T1000 (cell line): ENCODE results near the gene PRKAR2A.

Experiments used
- DNase-seq: peaks from one replicate; lab custom pipeline; 2025; ENCODE audit warnings: mixed read lengths; lab: John Stamatoyannopoulos, UW

PRKAR2A gene

DNA sequence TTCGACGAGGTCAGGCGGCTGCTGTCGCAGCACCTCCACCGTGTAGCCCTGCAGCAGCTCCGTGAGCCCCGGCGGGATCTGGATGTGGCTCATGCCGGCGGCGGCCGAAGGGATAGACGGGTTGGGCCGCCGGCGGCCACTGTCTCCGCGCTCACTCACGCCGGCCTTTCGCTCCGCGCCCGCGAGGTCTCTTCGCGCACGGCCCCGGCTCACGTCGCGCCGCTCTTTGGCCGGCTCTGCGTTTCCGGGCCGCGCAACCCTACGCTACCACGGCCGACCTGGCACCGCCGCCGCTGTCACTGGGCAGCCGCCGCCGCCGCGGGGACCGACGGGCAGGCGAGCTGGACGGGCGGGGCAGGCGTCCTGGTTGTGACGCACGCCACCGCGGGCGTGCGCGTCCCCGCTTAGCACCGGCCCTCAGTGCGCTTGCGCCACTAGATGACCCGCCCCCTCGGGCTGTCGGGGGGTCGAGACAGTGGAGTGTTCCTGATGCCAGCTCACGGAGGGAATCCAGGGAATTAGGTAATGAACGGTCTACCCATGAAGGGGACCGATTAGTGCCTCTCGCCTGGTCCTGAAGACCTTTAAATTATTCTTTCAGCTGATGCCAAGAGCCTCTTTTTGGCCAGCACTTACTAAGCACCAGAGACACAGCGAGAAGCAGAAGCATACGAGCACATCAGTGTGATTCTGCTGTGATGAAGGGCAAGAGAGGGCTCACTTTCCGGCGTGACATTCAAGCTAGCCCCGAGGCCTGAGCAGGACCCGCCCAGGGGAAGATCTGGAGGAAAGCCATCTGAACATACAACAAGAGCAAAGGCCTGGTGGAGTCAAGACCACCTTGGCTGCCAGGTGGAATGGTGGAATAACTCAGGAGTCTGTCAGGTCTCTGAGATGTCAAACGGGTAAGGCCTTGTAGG, at the start of gene PRKAR2A:
Gene PRKAR2A (minus strand): TSS at position 371 of the 920 bp plus-strand sequence. CDS start 278 bp downstream, at position 93.
- peak; percentile 85 for DNase-seq

DNA sequence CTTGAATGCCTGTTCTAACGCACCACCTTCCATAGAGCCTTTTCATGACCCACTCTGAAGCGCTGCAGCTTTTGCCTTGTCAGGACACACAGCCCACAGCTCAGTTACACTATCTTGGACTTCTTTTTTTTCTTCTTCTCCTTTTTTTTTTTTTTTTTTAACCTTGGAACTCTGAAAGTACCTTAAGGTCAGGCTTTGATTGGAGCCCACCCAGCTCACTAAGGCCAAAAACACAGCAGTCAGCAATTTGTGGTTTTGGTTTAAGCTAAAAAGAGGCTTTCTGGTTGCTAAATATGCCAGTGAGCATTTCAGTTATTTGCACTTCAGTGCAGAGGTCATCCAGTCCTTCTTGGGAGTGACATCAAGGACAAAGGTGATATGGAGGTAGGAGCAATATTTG, 49.3 kb upstream of the PRKAR2A start:
- no peak for DNase-seq

DNA sequence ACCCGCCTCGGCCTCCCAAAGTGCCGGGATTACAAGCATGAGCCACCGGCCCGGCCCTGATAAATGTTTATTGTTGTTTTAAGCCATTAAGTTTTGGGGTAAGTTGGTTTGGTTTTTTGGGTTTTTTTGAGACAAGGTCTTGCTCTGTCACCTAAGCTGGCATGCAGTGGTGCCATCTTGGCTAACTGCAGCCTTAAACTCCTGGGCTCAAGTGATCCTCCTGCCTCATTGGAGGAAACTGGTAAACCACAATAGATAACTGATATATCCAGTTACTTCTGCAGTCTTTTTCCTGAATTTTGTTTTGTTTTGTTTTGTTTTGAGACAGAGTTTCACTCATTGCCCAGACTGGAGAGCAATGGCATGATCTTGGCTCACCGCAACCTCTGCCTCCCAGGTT, 46.8 kb upstream of the PRKAR2A start:
- no peak for DNase-seq

DNA sequence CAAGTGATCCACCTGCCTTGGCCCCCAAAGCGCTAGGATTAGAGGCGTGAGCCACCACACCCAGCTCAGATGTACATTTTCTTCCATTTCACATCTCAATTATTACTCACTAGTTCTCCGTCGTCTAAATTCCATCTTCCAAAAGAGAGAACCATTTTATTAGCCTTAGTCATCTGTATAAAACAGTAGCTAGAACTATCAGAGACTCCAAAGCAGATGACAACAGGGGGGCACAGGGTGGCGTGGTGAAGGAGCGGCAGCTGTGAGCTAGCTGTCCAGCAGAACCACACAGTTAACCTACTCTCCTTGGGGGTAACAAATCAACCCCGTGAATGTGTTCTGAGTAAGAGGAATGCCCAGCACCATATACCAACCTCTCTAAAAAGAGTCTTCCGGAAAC, 43.9 kb upstream of the PRKAR2A start:
- peak; percentile 5 for DNase-seq

DNA sequence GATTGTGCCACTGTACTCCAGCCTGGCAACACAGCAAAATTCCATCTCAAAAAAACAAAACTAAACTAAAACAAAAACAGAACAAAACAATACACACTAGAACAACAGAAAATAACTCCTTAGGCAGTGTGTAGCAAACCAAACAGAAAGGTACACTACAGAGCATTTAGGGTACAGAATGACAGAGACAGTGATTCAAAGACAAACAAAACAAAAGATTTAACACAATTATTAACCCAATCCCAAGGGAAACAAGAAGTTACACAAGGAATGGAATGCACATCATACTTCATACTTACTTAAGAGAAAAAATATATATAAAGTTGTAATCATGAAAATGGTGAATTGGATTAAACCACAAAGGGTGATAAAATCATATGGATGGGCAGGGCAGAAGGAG, 38.1 kb upstream of the PRKAR2A start:
- DNase-seq, result no peak

DNA sequence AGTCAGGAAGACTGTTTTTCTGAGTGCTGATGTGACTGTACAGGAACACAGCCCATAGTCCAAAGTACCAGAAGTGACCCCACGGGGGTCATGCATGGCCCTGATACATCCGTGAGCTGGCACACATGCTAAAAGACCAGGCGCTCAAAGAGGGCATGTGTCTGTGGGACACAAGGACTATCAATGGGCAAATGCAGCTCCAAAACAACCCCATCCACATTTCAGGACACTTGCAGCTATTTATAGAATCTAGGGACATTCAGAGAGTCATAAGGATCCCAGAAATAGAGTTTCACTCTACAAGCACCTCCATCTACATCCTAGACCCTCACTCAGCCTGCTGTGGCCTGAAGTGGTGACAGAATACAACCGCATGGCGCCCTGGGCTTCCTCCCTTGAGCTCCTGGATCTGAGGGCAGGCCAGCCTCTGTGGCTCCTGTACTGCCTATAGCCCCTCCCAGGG, 34.0 kb upstream of the PRKAR2A start:
- DNase-seq, result no peak

DNA sequence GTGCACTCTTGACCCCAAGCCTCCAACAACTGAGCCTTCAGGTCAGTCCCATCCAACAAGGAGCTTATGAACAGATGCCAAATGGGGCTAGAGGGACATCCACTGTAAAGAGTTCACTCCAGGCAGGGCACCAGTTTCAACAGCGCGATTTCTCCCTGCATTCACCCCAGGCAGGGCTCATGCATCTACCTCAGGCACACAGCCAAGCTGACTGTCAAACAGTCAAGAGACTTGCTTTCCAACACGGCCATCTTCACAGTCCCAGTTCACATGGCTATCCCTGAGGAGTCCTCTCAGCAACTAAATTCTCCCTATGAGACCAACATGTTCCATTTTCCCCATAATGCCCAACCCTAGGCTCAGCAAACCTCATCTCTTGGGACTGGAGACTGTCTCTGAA, 33.3 kb upstream of the PRKAR2A start:
- no peak for DNase-seq

DNA sequence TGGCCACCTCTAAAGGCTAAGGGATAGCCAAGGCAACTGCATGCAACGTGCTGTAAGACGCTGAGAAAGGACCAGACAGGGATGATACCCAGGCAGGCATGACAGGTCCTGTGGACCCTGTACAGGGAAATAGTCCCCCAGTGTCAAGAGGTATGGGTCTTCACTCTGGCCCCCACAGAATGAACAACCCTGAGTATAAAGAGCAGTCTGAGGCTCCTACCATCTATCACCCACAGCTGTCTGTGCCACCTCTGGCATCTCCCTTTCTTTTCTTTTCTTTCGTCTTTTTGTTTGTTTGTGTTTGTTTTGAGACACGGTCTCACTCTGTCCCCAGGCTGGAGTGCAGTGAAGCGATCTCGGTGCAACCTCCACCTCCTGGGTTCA, 32.3 kb upstream of the PRKAR2A start:
- DNase-seq, result no peak

DNA sequence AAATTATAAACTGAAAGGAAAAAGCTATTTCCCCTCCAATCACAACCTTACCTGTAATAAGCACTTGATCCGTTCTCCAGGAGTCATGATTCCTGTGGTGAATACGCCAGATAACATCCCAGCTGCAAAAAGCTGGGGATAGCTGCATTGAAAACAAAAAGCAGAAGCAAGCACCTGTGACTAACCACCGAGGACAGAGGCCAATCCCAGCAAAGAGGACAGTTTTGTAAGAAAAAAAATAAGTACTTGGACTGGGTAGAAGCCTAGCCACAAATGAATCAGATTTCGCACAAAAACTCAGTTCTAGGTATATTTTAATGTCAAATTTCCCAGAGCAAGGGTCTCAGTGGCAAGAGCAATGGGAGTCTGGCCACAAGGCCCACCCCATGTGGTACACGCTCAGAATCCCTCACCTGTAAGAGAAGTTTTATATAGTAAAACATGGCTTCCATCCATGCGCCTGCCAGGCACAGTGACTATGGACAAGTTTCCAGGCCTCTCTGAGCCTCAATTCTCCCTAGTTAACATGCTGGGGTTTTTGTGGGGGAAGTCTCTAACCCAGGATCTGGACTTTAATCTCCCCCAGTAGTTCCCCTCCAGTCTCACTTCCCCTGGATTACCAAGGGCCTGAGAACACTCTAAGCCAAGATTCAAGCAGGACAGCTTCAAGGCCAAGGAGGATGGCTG, 31.8 kb upstream of the PRKAR2A start:
- no peak for DNase-seq

DNA sequence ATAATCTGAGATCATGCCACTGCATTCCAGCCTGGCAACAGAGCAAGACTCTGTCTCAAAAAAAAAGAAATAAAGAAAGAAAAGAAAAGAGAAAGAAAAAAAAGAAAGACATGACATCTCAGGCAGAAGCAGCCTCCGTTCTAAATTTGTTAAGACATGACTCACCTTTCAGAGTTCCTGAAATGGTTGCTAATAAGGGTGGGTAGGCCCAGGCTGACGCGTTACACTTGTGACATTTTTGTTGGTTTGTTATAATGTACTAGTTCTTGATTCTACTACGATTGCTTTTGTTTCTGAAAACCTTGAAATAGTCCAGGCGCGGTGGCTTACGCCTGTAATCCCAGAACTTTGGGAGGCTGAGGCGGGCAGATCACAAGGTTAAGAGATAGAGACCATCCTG, 30.0 kb upstream of the PRKAR2A start:
- no peak for DNase-seq

DNA sequence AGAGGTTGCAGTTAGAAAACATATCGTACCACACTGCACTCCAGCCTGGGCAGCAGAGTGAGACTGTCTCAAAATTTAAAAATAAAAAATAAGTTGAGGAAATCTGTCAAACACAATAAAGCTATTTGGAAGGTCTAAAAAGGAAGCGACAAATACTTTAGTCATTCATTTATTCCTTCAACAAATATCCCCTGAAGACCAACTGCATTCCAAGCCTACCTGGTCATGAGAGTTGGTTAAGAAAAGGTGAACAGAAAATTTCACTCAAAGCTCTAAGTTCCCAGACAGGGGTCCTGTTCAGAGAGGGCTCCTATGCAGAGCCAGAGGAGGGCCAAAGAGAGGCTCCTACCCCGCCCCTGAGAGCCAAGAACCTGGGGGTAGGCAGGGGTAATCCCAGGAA, 15.4 kb upstream of the PRKAR2A start:
- no peak for DNase-seq

DNA sequence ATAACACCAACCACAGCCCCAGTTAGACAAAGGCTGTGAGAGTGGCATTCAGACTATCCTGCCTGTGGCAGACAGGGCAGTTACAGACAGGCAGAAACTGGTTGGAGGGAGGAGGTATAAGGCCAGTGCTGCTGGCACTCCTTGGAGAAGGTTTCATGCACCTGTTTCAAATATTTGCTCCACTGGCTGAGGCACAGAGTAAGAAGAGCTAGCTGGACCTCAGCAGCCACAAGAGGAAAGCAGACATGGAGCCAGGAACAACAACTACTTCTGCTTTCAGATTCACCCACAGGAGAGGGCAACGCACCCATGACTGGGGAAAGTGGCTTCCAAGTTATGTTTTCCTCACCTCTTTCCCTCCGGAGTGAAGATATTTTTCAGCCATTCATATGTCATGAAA, 11.5 kb upstream of the PRKAR2A start:
- no peak for DNase-seq

DNA sequence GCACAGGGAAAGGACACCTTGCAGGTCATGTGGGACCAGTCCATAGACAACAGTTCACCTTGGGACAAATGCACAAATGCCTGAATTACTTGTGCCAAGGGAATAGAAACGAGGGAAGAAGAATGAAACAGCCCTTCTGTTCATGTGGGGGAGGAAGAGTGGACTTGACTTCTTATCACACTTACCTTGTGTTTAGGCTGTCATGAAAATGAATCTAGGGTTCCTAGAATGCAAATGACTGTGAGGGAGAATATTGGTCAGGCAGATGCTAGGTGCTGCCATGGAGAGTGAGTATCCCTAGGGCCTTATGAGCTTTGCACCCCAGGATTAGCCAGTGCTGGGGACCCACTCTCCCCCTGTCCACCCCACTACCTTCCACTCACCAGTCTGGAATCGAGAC, 11.0 kb upstream of the PRKAR2A start:
- no peak for DNase-seq

DNA sequence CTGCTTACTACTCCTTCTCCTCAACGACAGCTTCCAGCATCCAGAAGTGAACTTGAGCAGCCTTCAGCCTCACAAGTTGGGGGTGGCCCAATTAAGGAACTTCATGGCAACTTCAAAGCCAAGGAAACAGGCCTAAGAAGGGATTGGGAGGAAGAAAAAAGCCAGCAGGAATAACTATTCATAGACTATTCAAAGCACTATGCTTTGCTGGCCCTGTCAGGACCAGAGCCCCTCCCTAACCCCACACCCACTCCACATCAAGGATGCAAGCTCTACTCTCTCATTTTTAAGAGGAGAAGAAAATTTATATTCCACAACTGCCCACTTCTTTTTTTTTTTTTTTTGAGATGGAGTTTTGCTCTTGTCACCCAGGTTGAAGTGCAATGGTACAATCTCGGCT, 10.0 kb upstream of the PRKAR2A start:
- no peak for DNase-seq

DNA sequence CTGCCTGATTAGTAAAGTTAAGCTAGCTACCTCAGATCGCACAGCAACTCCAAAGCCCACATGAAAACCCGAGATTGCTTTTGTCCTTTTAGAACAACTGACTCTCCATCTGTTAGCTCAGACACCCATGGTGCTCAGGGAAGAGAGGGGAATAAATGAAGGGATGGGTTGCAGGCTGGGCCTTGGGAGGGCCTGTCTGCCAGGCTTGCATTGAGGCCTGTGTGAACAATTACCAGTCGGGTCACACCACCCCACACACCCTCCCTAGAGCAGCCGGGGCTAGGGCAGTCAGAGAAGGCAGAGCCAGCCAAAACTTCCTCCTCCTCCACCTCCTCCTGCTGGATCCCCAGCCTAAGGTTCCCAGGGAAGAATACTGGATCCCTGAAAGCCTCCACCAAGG, 8.8 kb upstream of the PRKAR2A start:
- DNase-seq, result no peak

DNA sequence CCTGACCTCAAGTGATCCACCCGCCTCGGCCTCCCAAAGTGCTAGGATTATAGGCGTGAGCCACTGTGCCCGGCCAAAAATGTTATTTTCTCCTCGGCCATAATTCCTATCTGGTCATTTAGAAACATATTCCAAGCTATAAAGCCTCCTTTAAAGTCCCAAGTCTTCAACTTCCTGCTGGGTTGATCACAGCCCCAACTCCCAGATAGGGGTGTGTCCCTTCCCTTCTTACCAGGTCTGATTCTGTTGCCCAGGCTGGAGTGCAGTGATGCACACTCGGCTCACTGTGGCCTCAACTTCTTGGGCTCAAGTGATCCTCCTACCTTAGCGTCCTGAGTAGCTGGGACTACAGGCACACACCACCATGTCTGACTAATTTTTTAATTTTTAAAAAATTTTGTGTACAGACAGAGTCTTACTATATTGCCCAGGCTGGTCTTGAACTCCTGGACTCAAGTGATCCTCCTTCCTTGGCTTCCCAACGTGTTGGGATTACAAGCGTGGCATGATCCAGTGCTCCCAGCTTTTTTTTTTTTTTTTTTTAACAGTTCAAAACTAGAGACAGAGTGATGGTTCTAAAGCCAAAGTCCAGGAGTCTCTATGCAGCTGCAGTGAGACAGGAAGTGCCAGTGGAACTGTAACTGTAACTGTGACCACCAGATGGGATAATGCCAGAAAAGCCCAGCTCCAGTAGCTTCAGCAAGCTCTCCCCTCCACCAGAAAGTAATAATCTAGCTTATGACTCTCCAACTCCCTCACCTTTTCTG, 8.2 kb upstream of the PRKAR2A start:
- no peak for DNase-seq

DNA sequence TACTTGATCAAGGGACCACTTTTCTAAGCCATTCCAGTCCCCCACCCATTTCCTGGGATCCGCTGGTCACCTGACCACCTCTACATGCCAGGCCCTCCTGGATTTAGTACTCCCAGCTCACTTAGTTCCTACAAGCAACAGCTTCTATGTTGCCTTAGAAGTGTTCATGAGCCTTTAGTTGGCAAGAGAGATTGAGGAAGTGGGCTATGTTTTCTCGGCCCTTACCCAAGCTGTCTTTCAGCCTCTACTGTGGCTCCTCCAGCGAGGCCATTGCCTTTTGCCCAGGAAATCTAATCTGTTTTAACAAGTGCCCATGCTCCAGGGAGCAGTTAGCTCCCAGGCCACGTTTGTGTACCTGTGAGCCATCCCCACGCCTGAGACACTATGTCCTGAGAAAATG, 4.5 kb upstream of the PRKAR2A start:
- DNase-seq, result no peak

DNA sequence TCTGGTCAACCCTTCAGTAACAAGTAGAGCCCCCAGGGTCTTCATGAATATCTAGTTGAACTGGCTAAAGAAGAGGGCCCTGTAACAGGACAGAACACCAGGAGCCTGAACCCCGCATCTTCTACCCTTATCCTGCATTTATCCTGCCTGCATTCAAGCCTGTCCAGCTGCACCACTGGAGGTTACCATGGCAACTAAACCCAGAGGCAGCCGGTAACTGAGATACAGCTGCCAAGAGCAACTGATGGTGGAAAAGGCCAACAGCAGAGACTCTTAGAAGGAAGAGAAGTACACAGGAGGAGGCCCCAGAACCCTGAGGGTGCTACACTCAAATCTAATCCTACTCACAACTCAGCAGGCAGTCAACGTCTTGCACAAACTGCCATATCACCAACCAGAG, 3.7 kb upstream of the PRKAR2A start:
- DNase-seq, result no peak

DNA sequence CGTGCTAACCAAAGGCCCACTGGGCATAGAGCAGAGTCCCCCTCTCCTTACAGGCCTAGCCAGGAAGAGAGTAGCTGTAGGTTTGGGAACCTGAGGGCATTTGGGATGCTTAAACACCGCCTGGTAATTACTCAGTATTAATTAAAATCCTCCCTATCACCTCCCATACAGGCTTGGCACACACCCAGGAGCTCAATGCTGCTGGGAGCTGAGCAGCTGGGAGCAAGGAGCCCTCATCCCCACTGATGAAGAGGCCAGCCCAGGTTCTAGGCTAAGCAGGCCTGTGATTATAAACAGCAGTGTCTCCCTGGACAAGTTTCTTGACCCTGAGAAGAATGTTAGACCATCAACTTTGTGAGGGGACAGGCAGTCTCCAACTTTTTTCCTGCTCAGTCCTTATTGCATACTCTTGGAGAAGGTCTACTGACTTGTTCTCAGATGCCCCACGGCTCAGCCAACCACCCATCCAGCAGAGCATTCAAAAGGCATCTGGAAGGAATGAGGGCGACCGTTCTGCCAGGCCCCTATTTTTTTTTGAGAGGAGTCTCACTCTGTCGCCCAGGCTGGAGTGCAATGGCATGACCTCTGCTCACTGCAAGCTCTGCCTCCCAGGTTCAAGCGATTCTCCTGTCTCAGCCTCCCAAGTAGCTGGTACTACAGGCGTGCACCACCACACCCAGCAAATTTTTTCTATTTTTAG, 1.3 kb upstream of the PRKAR2A start:
- no peak for DNase-seq

DNA sequence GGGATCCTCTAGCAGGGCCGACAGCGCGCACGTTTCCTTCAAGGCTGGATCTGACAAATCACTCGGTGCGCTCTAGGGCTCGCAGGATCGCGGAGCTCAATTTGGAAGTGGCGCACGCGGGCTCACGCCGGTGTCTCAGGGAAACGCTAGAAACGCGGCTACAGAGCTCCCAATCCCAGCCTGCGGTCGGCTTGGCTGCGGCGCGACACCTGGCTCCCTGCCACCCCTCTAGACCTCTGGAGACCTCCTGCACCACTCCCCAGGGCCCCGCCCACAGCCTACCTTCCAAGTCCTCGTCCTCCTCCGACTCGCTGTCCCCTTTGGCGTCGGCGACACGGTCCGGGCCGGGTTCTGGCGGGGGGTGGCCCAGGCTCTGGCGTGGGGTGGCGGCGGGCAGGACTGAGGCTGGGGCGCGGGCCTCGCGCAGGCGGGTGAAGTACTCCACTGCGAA, 596 bp downstream of the PRKAR2A start:
- peak; percentile 68 for DNase-seq

DNA sequence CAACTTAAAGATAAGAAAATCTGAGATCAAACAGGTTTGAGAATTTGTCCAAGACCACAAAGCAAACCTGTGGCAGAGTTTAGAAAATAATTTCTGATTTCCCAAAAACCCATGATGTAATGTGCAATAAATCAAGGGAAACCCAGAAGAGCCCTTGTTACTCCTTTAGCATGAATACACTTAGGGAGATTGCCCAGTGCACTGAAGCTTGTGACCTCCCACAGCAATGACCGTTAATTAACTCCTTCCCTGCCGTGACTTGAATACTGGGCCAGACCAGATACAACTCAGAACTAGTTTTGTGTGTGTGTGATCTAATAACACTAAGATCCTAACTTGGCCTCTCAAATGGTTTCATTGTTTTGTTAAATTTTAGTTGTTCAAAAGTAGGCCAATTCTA, 2.5 kb downstream of the PRKAR2A start:
- DNase-seq, result no peak

DNA sequence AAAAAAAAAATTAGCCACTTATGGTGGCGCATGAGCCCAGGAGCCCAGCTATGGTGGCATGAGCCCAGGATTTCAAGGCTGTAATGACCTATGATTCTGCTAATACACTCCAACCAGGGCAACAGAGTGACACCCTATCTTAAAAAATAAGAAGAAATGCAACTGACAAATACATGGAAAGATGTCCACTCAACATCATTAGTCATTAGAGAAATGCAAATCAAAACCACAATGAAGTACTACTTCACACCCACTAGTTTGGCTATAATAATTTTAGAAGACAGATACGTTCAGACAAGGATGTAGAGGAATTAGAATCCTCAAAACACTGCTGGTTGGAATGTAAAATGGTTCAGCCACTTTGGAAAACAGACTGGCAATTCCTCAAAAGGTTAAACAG, 10.5 kb downstream of the PRKAR2A start:
- no peak for DNase-seq
